ENCODE results near the gene GPR108. TPM values are rescaled to one million over a fixed set of nuclear protein-coding genes. Genes with fewer than 3 reads are reported as not detected.

Gene GPR108
- total RNA-seq, 1 donor from 2014 or later = 8.6 TPM

GRCh38 chr19:6739390-6739882 lies 2.1 kb upstream of the GPR108 start, which contains the start of gene TRIP10:
TRIP10 (plus strand) TSS chr19:6739680; CDS start chr19:6739762, 82 bp downstream.
- DNase-seq (ENCODE audit: low spot score in 2 of 2) (peak; percentile 95 to 97), FAIRE-seq (no peak)

DNA sequence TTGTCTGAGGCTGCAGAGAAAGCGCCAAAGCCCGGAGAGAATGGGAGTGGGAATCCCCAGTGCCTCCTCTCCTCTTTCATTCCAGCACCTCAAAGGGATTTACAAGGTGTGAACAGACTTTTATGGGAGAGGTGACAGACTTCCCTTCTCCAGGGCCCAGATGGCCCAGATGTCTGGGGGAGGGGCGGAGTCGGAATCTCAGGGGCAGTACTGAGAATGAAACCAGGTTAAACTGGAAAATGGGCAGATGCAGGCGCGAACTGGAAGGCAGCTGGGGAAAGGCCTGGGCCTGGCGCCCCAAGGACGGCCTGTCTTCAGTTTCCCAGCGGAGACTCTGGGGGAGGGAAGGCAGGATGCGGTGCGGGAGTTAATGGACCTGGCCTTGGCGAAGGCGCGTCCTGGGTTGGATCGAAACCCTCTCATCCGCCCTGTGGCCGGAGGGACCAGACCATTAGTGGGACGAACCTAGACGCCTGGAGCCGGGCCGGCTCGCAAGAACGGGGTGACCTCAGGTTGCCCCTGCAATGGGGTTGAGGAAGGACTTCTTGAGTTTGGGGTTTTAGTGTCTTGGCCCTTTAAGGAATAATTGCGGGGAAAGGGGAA lies 1.5 kb upstream of the GPR108 start:
- FAIRE-seq (no peak), DNase-seq (ENCODE audit: low spot score in 2 of 2) (no peak)

DNA sequence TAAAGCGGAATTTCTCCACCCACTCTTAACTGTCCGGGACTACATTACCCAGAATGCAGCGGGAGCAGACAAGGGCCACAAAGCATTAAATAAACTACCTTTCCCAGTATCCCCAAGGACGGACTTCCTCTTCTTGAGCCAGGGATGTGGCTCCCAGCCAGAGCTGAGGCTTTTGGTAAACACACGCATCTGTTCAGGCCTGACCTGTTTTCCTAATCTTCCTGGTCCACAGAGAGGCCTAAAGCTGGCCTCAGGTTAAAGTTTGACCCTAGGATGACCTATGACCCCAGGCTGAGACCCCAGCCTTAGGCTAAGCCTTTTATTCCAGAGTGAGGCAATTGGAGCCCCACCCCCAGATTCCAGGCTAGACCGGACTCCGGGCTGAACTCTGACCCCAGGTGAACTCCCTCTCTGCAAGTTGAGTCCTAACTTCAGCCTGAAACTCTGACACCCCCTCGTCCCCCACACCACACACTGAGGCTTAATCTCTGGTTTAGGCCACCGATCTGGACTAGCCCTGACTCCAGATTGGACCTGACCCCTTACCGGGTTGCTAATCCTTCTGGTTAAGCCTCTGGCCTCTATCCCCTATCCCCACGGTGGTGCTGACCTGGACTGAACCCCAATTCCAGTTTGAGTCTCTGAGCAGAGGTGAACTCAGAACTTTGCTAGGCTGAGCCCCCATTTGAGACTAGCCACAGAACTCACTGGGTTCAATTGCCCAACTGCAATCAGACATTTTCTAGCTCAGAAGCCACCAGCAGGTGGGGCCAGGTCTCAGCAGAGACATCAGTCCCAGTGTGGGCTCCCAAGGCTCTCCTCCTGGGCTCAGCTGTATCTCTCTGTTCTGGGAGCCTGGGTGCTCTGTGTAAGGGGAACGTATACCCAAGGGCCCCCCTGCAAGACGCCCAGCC lies 750 bp upstream of the GPR108 start:
- no peak for FAIRE-seq

GRCh38 chr19:6736917-6737283 lies 480 bp downstream of the GPR108 start:
- DNase-seq (ENCODE audit: low spot score in 2 of 2) = no peak
- FAIRE-seq = no peak

More for the DNA sequence above, 750 bp upstream of the GPR108 start:
- peak; percentile 65 to 79 for DNase-seq (ENCODE audit: low spot score in 2 of 2)

GRCh38 chr19:6736169-6736916 lies 1.0 kb downstream of the GPR108 start:
- DNase-seq (ENCODE audit: low spot score in 2 of 2) (peak in 1 of 2 donors; percentile 68), FAIRE-seq (no peak)

DNA sequence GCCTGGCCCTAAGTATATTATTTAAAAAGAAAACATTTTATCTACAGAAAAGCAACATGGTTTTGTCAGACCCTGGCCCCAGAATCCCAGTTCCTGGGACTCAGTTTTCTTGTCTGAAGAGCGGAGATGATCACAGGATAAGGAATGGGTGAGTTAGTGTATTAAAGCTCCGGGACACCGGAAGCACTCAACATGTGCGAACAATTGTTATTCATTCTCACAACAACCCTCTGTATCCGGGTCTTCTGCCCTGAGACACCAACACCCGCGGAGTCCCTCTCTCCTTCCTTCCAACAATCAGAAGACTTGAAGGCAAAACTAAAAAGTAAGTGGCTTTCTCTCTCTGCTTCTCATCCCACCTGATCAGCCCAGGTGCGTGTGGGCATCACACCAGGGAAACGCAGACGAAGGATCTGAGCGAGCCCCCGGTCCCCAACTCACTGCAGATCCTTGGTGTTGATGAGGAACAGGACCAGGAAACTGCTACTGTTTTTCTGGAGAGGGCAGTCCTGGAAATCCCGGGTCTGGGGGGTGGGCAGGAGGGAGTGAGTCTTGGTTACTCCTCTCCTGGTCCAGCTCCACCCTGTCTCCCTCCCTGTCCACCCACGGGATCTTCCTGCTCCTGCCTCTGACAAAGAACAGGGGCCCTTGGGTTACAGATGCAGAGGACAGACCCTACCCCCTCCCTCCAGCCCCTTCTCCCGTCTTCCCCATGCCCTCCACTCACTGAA lies 2.0 kb downstream of the GPR108 start:
- DNase-seq (ENCODE audit: low spot score in 2 of 2) (no peak), FAIRE-seq (no peak)

DNA sequence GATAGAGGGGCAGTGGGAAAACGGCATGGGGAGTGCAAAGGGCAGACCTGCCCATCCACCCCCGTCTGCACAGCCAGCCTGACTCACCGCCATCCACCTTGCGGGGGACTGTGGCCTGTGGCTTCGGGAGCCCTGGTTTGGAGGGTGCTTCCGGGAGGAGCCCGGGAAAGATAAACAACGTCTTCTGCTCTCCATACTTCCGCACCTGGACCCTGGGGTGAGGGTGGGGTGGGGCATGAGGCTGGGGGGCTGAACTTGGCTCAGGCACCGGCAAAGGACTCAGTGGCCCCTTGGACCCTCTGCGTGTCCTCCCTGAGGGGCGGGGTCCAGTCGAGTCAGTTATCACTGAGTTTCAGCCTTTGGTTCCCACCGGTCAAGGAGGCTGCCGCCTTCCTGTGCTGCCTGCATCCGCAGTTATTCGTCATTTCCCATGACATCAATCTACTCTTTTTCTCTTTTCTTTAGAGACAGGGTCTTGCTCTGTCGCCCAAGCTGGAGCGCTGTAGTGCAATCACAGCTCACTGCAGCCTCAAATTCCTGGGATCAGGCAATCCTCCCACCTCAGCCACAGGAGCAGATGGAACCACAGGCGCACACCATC lies 3.2 kb downstream of the GPR108 start:
- DNase-seq (ENCODE audit: low spot score in 2 of 2) = no peak
- FAIRE-seq = no peak

DNA sequence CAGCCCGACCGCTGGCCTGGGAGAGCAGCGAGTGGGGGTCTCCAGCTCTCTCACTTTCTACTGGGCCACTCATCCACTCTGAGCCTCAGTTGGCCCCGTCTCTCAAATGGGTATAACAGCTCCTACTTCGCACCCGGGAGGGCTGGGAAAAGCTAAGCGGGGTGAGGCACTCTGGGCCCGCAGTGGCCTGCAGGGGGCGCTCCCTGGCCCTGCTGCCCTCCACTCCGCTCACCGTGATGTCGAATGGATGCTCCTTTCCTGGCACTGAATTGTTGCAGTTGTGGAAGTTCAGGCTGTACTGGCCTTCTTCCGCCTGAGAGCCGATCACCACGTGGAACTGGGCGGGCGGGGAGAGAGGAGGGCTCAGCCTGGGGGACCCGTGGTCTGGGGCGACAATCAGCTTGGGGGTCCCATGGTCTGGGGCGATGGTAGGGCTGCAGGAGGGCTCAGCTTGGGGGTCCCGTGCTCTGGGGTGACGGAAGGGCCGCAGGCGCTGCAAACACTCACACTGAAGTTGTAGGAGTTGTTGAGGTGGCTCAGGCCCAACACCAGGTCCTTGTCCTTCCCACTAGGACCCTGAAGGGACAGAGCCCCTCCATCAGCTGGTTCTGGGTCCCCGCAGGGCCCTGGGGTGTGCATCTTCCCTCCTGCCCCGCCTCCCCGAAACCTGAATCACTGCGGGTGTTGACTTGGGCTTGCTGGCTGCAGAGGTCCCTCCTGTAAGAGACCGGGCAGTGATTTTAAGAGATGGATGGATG lies 3.9 kb downstream of the GPR108 start:
- FAIRE-seq (no peak), DNase-seq (ENCODE audit: low spot score in 2 of 2) (no peak)

GRCh38 chr19:6732803-6733337 lies 4.5 kb downstream of the GPR108 start:
- no peak for DNase-seq (ENCODE audit: low spot score in 2 of 2)
- no peak for FAIRE-seq

DNA sequence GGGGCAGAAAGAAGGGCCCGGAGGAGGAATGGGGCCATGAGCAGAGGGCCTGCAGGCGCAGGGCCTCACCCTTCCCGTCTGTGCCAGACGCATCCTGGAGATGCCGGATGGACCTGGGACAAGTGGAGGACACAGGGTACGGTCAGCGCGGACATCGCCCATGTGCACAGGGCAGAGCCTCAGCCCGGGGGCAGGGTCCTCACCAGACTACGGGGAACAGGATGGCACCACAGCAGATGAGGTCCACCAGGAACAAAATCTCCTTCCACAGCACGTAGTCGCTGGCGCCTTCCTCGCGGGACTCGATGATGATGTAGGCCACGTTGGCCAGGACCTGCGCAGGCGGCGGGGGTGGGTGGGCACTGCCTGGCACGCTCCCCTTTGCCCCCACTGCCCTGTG lies 5.6 kb downstream of the GPR108 start:
- no peak for DNase-seq (ENCODE audit: low spot score in 2 of 2)
- FAIRE-seq = no peak

- DNase-seq (ENCODE audit: low spot score in 2 of 2) (no peak), FAIRE-seq (no peak)
Observed at GRCh38 chr19:6730941-6731670, 6.3 kb downstream of the GPR108 start.

GRCh38 chr19:6730153-6730804 lies 7.1 kb downstream of the GPR108 start:
- FAIRE-seq (no peak), DNase-seq (ENCODE audit: low spot score in 2 of 2) (no peak)

DNA sequence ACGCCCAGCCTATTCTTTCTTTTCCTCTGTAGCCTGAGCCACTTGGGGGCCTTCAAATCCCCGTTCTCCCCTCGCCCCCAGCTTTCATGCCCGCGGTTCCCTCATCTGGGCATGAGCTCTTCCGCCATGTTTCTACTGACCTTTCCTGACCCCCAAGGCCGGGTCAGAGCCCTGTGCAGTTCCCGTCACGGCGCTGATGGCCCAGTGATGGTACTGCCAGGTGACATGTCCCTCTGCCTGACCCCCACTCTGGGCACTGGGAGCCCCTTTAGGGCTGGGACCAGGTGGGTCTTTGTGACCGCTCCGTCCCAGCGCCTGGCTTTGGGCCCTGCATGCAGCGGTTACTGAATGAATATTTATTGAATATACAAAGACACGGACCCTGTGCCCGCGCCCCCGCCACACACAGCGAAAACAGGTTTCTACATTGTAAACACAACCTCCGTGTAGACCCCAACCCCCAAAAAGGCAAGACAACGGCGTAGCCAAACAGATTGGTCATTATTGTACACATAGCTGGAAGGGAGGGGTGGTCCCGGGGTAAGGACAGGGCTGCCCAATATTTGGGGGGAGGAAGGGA lies 7.7 kb downstream of the GPR108 start:
- DNase-seq (ENCODE audit: low spot score in 2 of 2) (no peak), FAIRE-seq (no peak)

- FAIRE-seq (no peak), DNase-seq (ENCODE audit: low spot score in 2 of 2) (no peak)
Observed at GRCh38 chr19:6728346-6728745, 9.0 kb downstream of the GPR108 start.

- DNase-seq (ENCODE audit: low spot score in 2 of 2) (no peak), FAIRE-seq (no peak)
Observed at GRCh38 chr19:6725513-6726231, 11.7 kb downstream of the GPR108 start.

GRCh38 chr19:6724631-6725492 lies 12.5 kb downstream of the GPR108 start:
- DNase-seq (ENCODE audit: low spot score in 2 of 2) = no peak
- no peak for FAIRE-seq
